Caki2 (cell line): ENCODE measurements around the gene GRPEL1. TPM values are rescaled to one million over a fixed set of nuclear protein-coding genes. Genes with fewer than 3 reads are reported as not detected.
A peak's percentile ranks its signal among the peaks of the same experiment; 100 is the strongest.
"Not testable (repeated sequence)": the region's sequence is repeated elsewhere in the genome, so short reads cannot be mapped to it uniquely, and the experiment has no call there.

Source experiments
- DNase-seq: peaks from one replicate; pipeline ENCODE4 v3.0.0-alpha.2; 2015; ENCODE audit warnings: low read depth
- in situ Hi-C: cut with HindIII; loops from 2 replicates; pipeline ENCODE4 v1.10.0; 2016; ENCODE audit warnings: low sequenced_read_pairs, low pct_unique_long_range_greater_than_20kb, mixed read lengths
- total RNA-seq: library from RNA; depleted of rRNA; stranded (reverse); fragments of >200 nt; shearing (Covaris generic); gene quantifications from 2 replicates; pipeline ENCODE4 v1.2.3, GENCODE V29; 2014; ENCODE audit warnings: low replicate concordance; rRNA removed

The GRPEL1 gene
- 20.2 and 23.0 TPM in 2 replicates for total RNA-seq

DNA sequence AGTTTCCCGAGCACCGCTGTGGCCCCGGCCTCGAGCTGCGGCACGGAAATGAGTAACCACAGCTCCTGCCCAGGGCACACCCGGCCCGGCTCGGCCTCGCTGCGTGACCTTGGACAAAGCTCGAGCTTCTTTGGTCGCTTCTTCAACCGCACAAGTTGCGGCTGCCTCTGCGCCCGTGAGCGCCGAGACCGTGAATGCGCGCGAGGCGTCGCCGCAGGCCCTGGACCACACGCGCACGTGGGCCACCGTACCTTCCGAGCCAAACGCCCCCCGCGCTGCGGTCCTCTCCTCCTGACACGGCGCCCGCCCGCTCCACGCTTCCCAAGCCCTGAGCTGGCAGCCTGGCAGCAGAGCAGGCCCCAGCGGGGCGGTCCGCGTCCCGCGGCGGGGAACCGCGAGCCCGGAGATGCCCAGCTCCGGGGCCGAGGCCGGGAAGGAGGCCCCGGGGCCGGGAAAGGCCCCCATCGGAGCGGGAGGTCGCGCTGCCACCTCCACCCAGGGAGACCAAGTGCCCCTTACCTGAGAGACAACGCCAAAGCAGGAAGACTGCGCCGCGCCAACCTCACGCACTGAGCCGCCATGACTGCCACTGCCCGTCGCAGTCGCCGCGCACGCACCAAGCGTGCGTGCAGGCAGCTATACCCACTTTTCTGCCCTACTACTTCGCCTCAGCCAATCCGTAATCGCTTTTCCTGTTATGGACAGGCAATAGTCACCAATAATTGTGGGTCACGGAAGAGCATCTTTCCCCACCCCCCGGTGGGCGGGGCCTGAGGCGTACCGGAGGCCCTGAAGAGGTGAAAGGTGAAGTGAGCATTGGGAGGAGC is at the start of gene GRPEL1:
TSS of gene GRPEL1 (minus strand) at position 613 of the 827 bp plus-strand sequence. CDS start at position 581, 32 bp downstream.
- in situ Hi-C loops, result no loop called here
- peak; percentile 98 for DNase-seq

DNA sequence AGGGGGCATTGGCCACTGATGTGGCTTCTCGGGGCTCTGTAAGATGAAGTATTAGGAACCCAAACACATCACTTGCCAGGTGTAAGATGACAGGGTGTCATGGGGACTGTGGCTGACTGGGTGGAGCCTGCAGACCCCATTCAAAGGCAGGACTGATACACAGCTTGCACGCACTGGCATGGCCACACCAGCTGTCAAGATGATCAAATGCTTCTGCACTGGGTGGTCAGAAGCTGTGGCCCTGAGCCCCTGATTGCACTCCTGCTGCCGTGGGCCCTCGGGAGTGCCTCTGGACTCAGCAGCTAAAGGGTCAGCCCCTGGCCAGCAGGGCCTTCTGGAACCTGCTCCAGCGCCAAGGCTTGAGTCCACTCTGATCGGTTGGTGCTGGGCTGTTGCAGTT is 48.8 kb upstream of the GRPEL1 start:
- no peak for DNase-seq
- in situ Hi-C loops, result no loop called here

GRCh38 chr4:7115557-7116340 is 47.9 kb upstream of the GRPEL1 start:
- in situ Hi-C loops, result no loop called here
- no peak for DNase-seq

- in situ Hi-C loops, result no loop called here
- no peak for DNase-seq
Observed at GRCh38 chr4:7112656-7113055, 44.8 kb upstream of the GRPEL1 start.

DNA sequence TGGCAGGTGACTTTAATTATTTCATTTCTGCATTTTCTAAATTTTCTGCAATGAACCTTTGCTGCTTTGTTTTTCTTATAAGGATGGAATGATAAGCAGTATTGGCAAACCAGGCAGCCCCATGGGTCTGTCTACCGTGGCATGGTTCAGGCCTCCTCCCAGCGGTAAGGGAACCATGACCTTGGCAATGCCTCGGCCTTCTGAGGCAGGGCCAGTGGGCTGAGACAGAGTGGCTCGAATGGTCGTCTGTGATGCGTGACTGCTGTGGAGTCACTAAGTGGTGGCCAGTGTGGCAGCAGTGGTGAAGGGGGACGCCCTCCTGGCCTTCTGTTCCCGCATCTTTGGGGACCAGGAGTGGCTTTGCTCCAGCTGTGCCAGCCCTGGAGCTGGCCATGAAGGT is 43.6 kb upstream of the GRPEL1 start:
- in situ Hi-C loops, result no loop called here
- DNase-seq, result no peak

GRCh38 chr4:7110546-7110945 is 42.7 kb upstream of the GRPEL1 start:
- in situ Hi-C loops, result no loop called here
- DNase-seq, result no peak

GRCh38 chr4:7109169-7109568 is 41.3 kb upstream of the GRPEL1 start:
- in situ Hi-C loops, result no loop called here
- DNase-seq, result no peak

DNA sequence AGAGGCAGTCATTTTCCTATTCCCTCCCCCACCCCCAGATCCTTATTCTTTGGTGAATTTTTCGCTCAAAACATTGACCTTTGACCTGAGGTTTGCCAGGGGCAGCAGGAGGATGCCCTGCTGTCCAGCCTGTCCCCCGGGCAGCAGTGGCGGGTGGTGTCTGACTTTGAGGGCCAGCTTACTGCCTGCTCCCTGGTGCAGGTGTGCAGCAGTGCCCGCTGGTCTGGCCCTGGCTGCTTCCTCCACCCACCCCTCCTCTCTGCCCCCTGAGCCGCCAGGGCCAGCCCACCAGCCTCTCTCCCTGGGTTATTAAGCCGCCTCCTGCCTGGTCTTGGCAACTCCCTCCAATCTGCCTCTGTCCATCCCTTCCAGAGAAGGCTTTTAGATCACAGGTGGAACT is 40.8 kb upstream of the GRPEL1 start:
- in situ Hi-C loops, result no loop called here
- no peak for DNase-seq

DNA sequence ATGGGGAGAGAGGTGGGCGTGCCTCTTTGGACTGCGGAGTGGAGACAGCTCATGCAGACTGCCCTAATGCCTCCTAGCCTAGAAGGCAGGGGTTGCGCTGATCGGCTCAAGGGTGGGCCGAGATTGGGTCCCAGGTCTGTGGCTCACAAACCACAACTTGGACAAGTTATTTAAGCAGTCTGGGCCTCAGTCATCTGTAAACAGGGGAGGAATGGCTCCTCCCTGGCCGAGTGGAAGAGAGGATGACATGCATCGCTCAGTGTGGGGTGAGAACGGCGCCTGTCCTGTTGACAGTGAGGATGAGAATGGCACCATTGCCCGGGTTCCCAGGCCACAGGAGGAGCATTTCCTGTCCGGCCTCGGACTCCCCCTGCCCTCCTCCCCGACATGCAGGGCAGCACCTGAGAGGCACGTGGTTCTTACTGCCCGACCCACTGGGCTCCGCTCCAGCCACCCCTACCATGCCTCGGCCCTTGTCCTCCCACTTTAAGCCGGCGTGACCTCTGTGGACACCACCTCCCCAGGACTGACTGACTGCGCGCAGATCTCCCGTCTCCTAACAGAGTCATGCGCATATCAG is 40.3 kb upstream of the GRPEL1 start:
- no peak for DNase-seq
- in situ Hi-C loops, result no loop called here

GRCh38 chr4:7107166-7107905 is 39.5 kb upstream of the GRPEL1 start:
- in situ Hi-C loops, result no loop called here
- DNase-seq, result no peak

GRCh38 chr4:7105276-7105675 is 37.4 kb upstream of the GRPEL1 start:
- no peak for DNase-seq
- in situ Hi-C loops, result no loop called here

GRCh38 chr4:7104366-7105031 is 36.6 kb upstream of the GRPEL1 start:
- DNase-seq, result no peak
- in situ Hi-C loops, result no loop called here

DNA sequence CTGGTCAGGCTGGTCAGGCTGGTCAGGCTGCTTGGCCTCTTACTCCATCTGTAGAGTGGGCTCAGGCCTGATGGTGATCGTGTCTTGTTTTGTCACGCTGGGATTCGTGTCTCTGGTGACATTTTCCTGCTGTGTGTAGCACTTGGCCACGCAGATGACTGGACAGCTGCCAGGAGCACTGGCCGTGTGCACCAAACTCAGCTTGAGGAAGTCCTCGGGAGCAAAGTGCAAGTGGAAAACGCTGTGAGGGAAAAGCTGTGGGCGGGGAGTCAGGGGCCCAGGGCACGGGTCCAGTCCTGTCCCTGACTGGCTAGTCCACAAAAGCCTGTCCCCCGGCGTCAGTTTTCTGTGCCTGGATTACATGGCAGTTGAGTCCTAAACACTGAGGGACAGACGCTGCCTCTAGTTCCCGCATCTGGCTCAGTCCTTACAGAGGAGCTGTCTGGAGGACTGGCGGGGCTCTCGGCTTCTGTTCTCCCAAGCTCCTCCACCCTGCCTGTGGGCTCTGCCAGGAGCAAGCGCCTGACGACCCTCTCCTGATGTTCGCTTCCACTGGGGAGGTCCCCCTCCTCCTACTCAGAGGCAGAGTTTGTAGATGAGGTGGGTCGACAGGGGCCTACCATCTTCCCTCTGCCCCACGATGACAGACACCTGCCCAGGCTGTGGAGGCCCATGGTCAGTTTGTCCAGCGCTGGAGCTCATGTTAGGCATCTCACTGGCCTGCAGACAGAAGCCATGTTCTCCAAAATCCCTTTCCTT is 35.9 kb upstream of the GRPEL1 start:
- in situ Hi-C loops, result no loop called here
- DNase-seq, result no peak

DNA sequence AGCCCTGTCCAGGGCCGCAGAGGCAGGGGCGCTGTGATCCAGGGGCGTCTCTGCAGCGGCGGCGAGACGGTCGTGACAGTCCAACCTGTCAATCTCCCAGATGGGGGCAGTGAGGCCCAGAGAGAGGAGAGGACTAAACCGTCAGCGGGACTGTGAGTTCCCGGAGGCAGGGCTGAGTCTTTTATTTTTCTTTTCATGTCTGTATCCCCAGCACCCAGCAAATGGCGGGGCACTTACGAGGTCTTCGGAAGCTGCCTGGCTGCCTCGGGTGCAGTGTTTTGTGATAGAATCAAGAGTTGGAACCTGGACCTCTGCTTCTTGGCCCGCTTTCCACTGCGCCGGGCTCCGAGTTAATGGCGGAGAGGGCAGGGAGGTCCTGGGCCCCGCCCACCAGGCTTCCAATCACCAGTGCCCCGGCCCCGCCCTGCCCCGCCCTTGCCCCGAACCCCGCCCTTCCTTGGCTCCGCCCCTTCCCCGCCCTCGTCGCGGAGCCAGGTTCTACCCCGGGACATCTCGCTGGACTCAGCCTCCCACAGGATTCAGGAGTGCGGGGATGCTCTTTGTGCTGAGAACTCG is 35.3 kb upstream of the GRPEL1 start:
- in situ Hi-C loops, result no loop called here

GRCh38 chr4:7102516-7102909 is 34.6 kb upstream of the GRPEL1 start:
- DNase-seq, in situ Hi-C loops: not testable (repeated sequence)

More for the DNA sequence above, 35.3 kb upstream of the GRPEL1 start:
- DNase-seq, result peak; percentile 72

DNA sequence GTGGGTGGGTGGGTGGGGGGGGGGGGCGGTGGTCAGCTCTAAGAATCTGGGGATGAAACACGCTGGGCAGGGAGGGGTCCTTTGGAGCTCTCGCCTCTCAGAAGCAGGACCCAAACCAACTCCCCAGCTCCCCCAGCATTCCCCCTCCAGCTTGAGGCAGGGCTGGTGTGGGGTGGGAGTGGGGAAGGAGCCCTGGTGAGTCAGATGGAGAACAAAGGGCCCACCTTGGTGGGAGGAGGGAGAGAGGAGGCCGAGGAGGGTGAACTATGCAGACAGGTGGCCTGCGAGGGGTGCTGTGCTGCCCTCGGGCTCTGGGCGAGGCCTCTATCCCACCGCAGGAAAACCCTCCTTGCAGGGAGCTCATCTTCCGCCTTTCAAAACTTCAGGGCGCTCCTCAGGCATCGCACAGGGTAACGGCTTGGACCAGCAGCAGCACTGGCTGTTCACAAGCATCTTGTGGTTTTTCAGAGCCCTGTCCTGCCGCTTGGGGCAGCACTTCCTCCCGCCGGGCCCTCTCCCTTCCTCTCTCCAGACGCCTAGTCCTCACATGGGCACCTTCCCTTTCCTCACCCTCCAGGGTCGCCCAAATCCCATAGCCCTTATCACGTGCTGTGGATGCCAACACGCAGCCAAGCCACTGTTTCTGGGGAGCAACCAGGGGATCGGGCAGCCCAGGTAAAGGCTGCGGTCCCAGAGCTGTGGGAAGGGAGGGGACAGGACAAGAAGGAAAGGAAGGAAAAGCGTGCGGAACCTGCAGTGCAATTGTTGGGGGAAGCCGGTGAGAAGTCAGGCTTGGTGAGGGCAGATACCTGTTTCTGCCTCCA is 34.0 kb upstream of the GRPEL1 start:
- in situ Hi-C loops, result no loop called here
- peak; percentile 66 for DNase-seq
